ENCODE results near the gene BTG3.

- no peak for TF ChIP-seq CTCF (IDR thresholded peaks at IDR 0.05; ENCODE audit: low read length)
- TF ChIP-seq EZH2 (optimal IDR thresholded peaks at IDR 0.05; ENCODE audit: low read depth, low read length) = no peak
- no peak for TF ChIP-seq EZH2phosphoT487 (IDR thresholded peaks at IDR 0.05; ENCODE audit: low read length)
Observed at GRCh38 chr21:17597680-17598079, 15.0 kb downstream of the BTG3 start.
